Left lobe of liver (tissue), 2 donors: ENCODE data around the gene BRAT1. TPM values are rescaled to one million over a fixed set of nuclear protein-coding genes. Genes with fewer than 3 reads are reported as not detected.

Experiments
- ATAC-seq: fragments of 200-7000 bp; cut with Tn5 transposase; one replicate; pipeline ENCODE4 v1.9.1; 2020; ENCODE audit warnings: mild to moderate bottlenecking, moderate library complexity
- DNase-seq: peaks from one replicate; pipeline ENCODE4 v3.0.0-alpha.2; 2020; ENCODE audit warnings: low spot score
- total RNA-seq: library from RNA; stranded (reverse); gene quantifications from one replicate; pipeline ENCODE4 v1.2.1, GENCODE V29; 2021
- donor health status: DM: no; HTN: no; CAD: no; lungs with moderate emphysema.
- donor health status: DM: no; HTN: yes; CAD: no.

BRAT1 gene
- total RNA-seq, 1 donor from 2014 or later = 15.6 TPM

- ATAC-seq (no peak), DNase-seq (no peak)
Measured at GRCh38 chr7:2586326-2587020, 31.1 kb upstream of the BRAT1 start.

DNA sequence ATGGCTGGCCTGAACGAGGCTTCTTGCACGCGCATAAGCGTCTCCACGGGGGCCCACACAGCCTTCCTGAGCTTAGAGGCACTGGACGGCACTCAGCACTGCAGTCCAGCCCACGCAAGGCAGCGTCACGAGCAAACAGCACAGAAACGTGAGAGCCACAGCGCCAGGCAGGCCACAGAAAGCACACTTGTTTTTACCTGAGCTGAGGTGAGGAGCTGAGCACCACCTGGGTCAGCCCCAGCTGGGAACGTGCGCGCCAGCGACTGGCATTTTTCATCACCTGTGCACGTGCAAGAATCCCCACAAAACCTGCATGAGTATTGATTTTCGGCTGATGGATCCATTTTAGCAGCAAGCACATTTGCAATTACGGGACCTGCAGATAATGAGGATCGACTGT lies 30.1 kb upstream of the BRAT1 start:
- DNase-seq (no peak), ATAC-seq (no peak)

- ATAC-seq (no peak), DNase-seq (no peak)
Measured at GRCh38 chr7:2583798-2584580, 28.7 kb upstream of the BRAT1 start.

DNA sequence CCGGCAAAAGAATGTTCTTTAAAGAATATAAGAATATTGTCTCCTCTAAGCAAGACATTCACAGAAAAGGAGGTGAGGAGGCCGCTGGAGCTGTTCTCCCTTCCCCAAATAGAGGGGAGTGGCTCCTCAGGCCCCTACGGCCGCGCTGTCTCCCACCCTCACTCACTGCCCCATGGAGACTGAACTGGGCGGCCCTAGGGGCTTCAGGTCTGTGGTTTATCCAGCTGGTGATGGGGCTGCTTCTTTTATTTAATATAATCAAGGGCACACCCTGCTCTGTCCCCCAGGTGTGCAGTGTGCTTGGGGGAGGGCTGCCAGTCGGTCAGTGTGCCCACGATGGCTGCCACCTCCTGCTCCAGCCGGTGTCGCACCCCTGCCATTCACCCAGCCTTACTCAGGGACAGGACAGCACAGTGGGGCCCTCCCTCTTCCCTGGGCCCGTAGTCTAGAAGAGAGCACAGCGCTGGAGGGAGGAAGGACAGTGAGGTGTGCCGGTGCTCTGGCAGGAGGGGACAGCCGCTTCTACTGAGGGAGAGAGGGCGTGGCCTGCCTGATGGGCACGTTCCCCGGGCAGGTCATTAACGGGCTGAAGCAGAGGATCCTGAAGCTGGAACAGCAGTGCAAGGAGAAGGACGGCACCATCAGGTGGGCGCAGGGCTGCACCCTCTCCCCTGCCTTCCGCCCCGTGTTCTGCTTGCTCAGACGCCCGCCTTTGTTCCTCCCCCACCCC lies 26.8 kb upstream of the BRAT1 start:
- ATAC-seq = no peak
- no peak for DNase-seq

GRCh38 chr7:2580636-2581035 lies 25.3 kb upstream of the BRAT1 start:
- no peak for DNase-seq
- no peak for ATAC-seq

GRCh38 chr7:2577914-2578680 lies 22.8 kb upstream of the BRAT1 start:
- ATAC-seq (no peak), DNase-seq (no peak)

DNA sequence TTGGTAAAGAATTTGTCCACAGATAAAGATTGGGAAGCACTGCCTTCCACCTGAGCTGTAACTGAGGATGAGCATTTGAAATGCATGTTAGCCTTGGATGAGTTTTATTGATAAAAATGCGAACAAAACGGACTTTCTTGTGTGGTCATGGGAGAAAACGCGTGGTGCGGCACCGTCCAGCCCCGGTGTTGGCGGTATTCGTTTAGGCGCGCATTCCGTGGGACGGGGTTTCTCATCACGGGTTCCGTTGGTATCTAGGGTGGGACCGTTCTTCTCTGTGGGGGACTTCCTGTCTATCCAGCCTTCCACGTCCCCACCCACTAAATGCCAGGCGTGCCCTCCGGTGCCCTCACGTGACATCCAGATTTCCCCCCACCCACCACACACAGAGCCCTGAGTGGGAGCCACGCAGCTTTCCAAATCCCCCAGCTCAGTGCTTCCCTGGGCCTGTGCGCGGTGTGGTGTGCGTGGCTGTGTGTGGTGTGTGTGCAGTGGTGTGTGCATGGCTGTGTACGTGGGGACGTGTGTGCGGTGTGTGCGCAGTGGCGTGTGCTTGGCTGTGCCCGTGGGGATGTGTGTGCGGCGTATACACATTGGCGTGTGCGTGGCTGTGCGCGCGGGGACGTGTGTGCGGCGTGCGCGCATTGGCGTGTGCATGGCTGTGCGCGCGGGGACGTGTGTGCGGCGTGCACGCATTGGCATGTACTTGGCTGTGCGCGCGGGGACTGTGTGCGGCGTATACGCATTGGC lies 21.6 kb upstream of the BRAT1 start:
- ATAC-seq = no peak
- no peak for DNase-seq

GRCh38 chr7:2575733-2576340 lies 20.5 kb upstream of the BRAT1 start:
- DNase-seq = no peak
- ATAC-seq = no peak

DNA sequence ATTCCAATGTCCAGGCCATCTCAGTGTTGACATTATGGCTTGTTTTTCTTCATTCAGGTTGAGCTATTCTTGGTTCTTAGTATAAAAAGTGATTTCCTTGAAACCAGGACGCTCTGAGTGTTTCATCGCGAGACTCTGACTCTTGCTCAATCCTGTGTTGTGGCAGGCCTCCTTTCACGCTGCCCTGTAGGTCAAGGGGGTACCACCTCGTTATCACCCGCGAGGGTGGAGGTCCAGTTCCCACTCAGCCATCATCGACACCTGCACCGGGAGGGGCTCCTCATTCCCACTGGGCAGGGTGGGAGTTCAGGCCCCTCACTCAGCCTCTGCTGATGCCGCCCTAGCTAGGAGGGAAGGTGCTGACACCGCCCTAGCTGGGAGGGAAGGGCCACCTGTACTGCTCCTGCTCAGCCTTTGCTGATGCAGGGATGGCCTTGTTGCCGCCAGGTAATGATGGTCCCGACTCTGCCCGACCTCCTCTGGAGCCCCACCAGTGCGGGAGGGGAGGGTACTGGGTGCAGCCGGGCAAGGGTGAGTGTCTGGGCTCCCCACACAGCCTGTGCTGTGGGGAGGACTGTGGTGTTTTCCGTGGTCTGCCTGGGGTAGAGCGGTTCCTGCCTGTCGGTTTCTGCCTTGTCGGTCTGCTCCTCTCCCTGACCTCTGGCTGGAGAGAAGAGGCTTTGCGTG lies 19.9 kb upstream of the BRAT1 start:
- DNase-seq (no peak), ATAC-seq (no peak)

DNA sequence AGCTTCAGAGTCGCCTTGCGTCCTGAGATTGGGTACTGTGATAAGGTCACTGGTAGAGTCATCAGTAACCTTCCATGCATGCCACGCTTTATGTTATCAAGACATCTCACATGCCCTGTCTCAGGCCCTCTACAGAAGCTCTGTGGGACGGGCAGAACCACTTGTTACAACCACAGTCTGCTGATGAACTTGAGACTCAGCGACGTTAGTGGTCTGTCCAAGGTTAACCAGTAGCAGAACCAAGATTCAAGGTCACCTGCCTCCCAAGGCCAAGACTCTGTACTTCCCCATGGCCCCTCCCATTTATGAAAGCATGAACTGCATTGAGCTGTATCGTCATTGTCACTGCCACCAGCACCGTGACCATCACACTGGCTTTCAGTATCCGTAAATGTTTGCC lies 18.4 kb upstream of the BRAT1 start:
- no peak for ATAC-seq
- DNase-seq = no peak

GRCh38 chr7:2572101-2572842 lies 16.9 kb upstream of the BRAT1 start:
- DNase-seq (no peak), ATAC-seq (no peak)

- ATAC-seq (no peak), DNase-seq (no peak)
Measured at GRCh38 chr7:2571409-2571808, 16.1 kb upstream of the BRAT1 start.

- DNase-seq = no peak
- ATAC-seq = no peak
Measured at GRCh38 chr7:2570021-2570420, 14.7 kb upstream of the BRAT1 start.

DNA sequence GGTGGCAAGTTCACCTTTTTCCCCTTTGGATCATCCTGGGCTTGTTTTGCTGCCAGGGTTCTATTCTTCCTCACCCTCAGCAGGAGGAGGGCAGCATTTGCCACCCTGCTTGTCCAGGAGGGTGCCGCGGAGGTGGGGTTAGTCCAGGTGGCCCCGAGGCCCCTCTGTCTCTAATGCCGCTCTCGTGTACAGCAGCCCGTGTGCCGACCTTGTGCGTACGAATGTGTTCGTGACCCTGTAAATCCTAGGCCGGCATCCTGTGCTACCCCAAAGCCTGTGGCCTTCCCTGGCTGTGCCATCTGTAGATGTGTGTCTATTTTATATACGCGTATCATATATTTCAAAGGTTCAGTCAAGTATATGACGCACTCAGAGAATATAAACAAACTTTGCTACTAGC lies 14.1 kb upstream of the BRAT1 start:
- ATAC-seq = no peak
- DNase-seq = no peak

DNA sequence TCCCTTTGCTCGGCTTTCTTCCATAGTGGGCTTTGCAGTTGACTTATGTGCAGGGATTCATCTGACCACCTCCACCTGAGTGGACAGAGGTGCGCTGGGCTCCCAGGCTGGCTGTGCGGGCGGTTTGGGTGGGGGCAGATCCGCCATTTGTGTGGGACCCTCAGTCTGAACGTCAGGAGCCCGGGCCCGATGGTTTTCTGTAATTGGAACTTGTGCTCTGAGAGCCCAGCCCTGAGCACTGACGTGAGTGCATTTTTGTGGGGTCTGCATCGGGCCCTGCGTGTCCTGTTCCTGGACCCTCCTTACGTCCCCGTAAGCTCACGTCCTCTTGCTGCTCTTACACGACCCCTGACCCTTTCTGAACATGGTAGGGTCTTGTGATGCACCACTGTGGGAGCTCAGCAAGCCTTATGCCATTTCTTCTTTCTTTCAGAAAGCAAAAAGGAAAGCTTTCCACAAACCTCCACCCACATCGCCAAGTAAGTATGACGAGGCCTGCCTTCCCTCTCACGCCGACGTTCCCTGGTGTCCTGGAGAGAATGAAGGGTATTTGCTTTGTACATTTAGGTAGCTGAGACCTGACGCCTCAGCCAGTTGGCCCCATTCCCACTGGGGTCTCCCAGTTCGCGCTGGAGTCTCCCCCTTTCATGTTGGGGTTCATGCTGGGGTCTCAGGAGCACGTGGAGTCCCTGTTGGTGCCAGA lies 13.3 kb upstream of the BRAT1 start:
- DNase-seq (no peak), ATAC-seq (no peak)

- DNase-seq (no peak), ATAC-seq (peak; percentile 77)
Measured at GRCh38 chr7:2567679-2568278, 12.5 kb upstream of the BRAT1 start.

DNA sequence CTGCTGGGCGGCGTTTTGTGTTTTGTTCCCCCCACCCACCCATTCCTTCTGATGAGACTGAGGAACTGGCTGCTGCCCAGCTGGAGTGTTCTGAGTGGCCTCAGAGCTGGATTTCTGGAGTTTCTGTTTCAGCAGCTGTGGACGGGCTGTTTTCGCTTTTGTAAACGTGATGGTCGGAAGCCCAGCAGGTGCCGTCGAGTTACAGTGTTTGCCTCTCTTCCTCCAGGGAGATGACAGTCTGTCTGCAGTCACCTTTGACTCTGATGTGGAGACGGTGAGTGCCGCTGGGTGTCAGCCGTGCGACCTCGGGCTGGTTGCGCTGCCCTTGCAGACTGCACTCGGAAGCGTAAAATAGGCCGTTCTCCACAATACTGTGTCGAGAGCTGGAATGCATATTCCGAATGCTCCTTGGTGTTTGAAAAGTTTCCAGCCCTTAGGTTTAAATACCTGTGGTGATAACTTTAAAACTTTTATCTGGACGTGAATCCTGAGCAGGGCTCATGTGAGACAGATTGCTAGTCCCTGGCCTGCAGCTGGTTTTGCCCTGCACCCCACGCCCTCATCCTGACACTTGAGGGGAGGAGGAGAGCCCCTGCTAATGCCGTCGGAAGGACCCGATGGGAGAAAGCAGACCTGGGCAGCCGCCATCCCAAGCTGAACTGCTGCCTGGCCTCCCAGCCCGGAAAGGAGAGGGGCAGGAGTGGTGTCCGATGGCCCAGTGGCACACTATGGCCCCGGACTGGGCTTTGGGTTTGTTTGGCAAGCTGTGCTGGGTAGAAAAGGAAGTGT lies 11.8 kb upstream of the BRAT1 start:
- ATAC-seq = peak; percentile 93

More for the DNA sequence above, 11.8 kb upstream of the BRAT1 start:
- peak; percentile 61 for DNase-seq
